ENCODE results near the gene HSPB3.
"Not testable (repeated sequence)": the region's sequence is repeated elsewhere in the genome, so short reads cannot be mapped to it uniquely, and the experiment has no call there.

Gene HSPB3

DNA sequence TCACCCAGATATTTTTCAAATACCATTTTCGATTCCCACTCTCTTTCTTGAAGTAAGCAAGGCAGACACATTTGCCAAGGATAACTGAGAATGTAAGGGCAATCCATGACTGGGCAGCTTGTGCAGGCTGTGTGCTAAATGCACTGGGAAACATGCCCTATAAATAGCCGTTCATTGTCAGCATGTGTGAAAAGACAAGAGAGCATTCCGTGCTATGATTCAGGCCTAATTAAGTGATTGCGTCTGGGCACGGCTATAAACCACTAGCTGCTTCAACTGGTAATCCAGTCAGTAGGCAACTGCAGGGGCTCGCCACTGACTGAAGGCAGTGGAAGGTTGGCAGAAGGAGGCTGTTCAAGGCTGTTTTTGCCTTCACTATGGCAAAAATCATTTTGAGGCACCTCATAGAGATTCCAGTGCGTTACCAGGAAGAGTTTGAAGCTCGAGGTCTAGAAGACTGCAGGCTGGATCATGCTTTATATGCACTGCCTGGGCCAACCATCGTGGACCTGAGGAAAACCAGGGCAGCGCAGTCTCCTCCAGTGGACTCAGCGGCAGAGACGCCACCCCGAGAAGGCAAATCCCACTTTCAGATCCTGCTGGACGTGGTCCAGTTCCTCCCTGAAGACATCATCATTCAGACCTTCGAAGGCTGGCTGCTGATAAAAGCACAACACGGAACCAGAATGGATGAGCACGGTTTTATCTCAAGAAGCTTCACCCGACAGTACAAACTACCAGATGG, at the start of gene HSPB3:
HSPB3 (plus strand) TSS at position 287 of the 745 bp plus-strand sequence; CDS start at position 378, 91 bp downstream.
- Histone ChIP-seq H3K9ac (ENCODE audit: low read length) (no peak within 1 kb of the TSS), H3K9me3 (ENCODE audit: control insufficient read depth, low read length) (no peaks in the 10 kb centered on the region), H3K4me1 (ENCODE audit: control insufficient read depth, insufficient read depth, low read length) (peaks cover 5% of the 10 kb centered on the region), H3K4me3 (ENCODE audit: low read length) (no peak within 1 kb of the TSS), H3K36me3 (ENCODE audit: control insufficient read depth, insufficient read depth, low read length) (no peaks in the 10 kb centered on the region), H3K27me3 (ENCODE audit: control insufficient read depth, insufficient read depth, low read length) (no peaks in the 10 kb centered on the region)

DNA sequence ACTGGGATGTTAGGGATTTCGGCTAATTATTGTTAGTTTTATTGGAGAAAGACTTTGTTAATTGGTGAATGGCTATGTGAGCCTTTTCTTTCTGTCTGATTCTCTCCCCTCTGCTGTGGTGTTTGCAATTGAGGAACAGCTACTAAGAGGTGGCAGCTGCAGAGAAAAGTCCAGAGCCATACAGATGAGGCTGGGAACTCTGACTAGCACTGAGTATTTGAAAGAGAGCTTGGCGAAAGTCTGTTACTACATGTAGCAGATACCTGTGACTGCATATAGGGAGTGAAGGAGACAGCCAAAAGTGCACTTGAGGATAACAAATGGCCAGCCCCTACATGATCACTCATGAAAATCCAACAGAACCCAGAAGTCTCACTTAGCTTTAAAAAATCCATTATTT, 44.3 kb upstream of the HSPB3 start:
- Histone ChIP-seq H3K9me3 (ENCODE audit: control insufficient read depth, low read length) (no peaks in the 10 kb centered on the region), H3K4me3 (ENCODE audit: low read length) (no peak overlapping the region), H3K9ac (ENCODE audit: low read length) (no peak overlapping the region)

DNA sequence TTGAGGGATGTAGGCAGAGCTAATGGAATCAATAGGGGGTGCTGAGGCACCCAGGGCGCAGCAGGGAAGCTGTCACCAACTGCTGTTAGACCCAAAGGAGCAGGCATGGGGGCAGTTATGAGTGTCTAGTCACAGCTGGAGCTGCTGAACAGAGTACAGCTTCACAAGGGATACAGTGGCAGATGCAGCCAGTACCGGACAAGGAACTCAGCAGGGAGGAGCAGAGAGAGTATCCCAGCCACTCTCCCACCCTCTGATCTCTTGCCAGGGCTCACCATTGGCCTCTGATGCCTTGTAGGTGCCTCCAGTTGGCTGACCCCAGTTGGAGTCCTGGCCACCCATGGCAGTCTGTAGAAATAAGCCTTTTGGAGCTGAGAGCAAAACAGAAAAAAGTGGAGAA, 42.6 kb upstream of the HSPB3 start:
- H3K4me1 ChIP-seq (ENCODE audit: control insufficient read depth, insufficient read depth, low read length) = no peaks in the 10 kb centered on the region
- no peaks in the 10 kb centered on the region for H3K27me3 ChIP-seq (ENCODE audit: control insufficient read depth, insufficient read depth, low read length)
- H3K4me3 ChIP-seq (ENCODE audit: low read length) = no peak overlapping the region
- no peak overlapping the region for H3K9ac ChIP-seq (ENCODE audit: low read length)
- H3K36me3 ChIP-seq (ENCODE audit: control insufficient read depth, insufficient read depth, low read length) = no peaks in the 10 kb centered on the region
- H3K9me3 ChIP-seq (ENCODE audit: control insufficient read depth, low read length) = no peaks in the 10 kb centered on the region

More for the DNA sequence above, 44.3 kb upstream of the HSPB3 start:
- Histone ChIP-seq H3K27me3 (ENCODE audit: control insufficient read depth, insufficient read depth, low read length) (no peaks in the 10 kb centered on the region), H3K36me3 (ENCODE audit: control insufficient read depth, insufficient read depth, low read length) (no peaks in the 10 kb centered on the region), H3K4me1 (ENCODE audit: control insufficient read depth, insufficient read depth, low read length) (no peaks in the 10 kb centered on the region)

- H3K9me3 ChIP-seq (ENCODE audit: control insufficient read depth, low read length) = no peaks in the 10 kb centered on the region
- no peaks in the 10 kb centered on the region for H3K4me1 ChIP-seq (ENCODE audit: control insufficient read depth, insufficient read depth, low read length)
- H3K9ac ChIP-seq (ENCODE audit: low read length) = no peak overlapping the region
- H3K27me3 ChIP-seq (ENCODE audit: control insufficient read depth, insufficient read depth, low read length) = no peaks in the 10 kb centered on the region
- H3K4me3 ChIP-seq (ENCODE audit: low read length) = no peak overlapping the region
- no peaks in the 10 kb centered on the region for H3K36me3 ChIP-seq (ENCODE audit: control insufficient read depth, insufficient read depth, low read length)
Observed at GRCh38 chr5:54415147-54415546, 40.4 kb upstream of the HSPB3 start.

DNA sequence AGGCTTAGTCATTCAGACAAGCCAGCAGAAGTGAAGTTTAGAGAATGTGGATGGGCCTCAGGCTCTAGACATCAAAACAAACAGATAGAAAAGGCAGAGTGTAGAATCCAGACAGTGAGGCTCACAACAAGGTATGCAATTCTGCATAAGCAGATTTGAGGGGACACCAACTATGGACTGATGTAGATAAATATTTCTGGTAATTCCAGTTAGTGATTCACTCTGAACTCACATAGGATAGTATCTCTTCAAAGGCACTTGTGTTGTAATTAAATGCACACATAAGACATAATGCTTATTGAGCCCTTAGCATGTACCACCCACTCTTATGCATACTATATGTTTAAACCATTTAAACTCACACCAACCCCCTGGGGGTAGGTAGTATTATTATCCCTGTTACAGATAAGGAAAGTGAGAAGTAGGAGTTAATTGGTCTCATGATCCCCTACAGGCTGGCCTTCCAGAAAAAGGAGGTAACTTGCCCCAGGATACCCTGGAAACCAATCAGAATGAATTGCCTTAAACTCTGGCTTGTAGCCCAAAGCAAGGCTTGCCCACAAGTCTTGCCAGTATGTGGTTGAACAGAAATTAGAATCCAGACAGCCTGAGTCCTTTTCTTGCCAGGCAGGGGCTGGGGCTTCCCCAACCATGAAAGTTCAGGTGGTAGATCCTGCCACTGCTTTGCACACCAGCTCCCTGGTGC, 39.5 kb upstream of the HSPB3 start:
- H3K4me3 ChIP-seq (ENCODE audit: low read length) = no peak overlapping the region
- no peaks in the 10 kb centered on the region for H3K36me3 ChIP-seq (ENCODE audit: control insufficient read depth, insufficient read depth, low read length)
- H3K9ac ChIP-seq (ENCODE audit: low read length) = no peak overlapping the region
- no peaks in the 10 kb centered on the region for H3K9me3 ChIP-seq (ENCODE audit: control insufficient read depth, low read length)
- H3K27me3 ChIP-seq (ENCODE audit: control insufficient read depth, insufficient read depth, low read length) = no peaks in the 10 kb centered on the region
- H3K4me1 ChIP-seq (ENCODE audit: control insufficient read depth, insufficient read depth, low read length) = no peaks in the 10 kb centered on the region

- H3K9ac ChIP-seq (ENCODE audit: low read length); H3K9me3 ChIP-seq (ENCODE audit: control insufficient read depth, low read length); H3K36me3 ChIP-seq (ENCODE audit: control insufficient read depth, insufficient read depth, low read length); H3K27me3 ChIP-seq (ENCODE audit: control insufficient read depth, insufficient read depth, low read length); H3K4me1 ChIP-seq (ENCODE audit: control insufficient read depth, insufficient read depth, low read length); H3K4me3 ChIP-seq (ENCODE audit: low read length): not testable (repeated sequence)
Observed at GRCh38 chr5:54419573-54420423, 35.7 kb upstream of the HSPB3 start.

GRCh38 chr5:54420511-54420910, 35.0 kb upstream of the HSPB3 start:
- H3K4me3 ChIP-seq (ENCODE audit: low read length); H3K27me3 ChIP-seq (ENCODE audit: control insufficient read depth, insufficient read depth, low read length); H3K4me1 ChIP-seq (ENCODE audit: control insufficient read depth, insufficient read depth, low read length); H3K9ac ChIP-seq (ENCODE audit: low read length); H3K36me3 ChIP-seq (ENCODE audit: control insufficient read depth, insufficient read depth, low read length); H3K9me3 ChIP-seq (ENCODE audit: control insufficient read depth, low read length): not testable (repeated sequence)

DNA sequence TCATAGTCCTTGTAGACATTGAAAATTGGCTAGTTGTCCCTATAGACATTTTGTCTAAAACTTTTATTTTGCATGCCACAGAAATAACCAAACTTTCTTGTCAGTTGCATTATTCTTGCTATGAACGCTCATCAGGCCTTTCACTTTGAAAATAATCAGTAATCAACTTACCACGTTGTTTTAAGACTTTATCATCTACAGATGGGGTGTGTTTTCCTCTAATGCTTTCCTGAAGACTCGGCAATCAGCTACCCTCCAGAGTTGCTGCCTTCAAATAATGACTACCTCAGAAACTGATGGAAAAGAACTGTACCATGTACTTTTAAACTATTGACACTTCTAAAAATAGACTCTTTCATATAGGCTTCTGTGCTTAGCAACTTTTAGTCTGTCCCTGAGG, 33.5 kb upstream of the HSPB3 start:
- Histone ChIP-seq H3K9ac (ENCODE audit: low read length) (no peak overlapping the region), H3K36me3 (ENCODE audit: control insufficient read depth, insufficient read depth, low read length) (no peaks in the 10 kb centered on the region), H3K9me3 (ENCODE audit: control insufficient read depth, low read length) (no peaks in the 10 kb centered on the region), H3K4me3 (ENCODE audit: low read length) (no peak overlapping the region), H3K4me1 (ENCODE audit: control insufficient read depth, insufficient read depth, low read length) (no peaks in the 10 kb centered on the region), H3K27me3 (ENCODE audit: control insufficient read depth, insufficient read depth, low read length) (peaks cover 6% of the 10 kb centered on the region)

DNA sequence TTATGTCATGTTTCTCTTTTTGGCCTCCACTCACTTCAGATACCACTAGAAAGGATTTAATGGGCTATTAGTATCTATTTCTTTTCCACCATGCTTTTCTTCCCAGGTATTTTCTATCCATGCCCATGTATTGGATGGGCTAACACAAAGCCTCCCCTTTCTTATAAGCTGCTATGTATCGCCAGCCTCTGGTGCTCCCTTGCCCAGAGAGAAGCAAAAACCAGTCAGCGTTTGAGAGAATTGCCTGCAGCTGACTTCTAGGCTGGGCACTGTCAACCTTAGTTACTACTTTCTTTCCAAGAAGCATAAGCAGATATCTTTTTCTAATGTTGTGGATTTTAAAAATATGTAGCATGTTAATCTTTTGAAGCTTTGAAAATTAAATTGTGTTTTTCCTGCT, 30.2 kb upstream of the HSPB3 start:
- no peaks in the 10 kb centered on the region for H3K4me1 ChIP-seq (ENCODE audit: control insufficient read depth, insufficient read depth, low read length)
- peaks cover 6% of the 10 kb centered on the region for H3K27me3 ChIP-seq (ENCODE audit: control insufficient read depth, insufficient read depth, low read length)
- H3K4me3 ChIP-seq (ENCODE audit: low read length) = no peak overlapping the region
- H3K36me3 ChIP-seq (ENCODE audit: control insufficient read depth, insufficient read depth, low read length) = no peaks in the 10 kb centered on the region
- H3K9ac ChIP-seq (ENCODE audit: low read length) = no peak overlapping the region
- no peaks in the 10 kb centered on the region for H3K9me3 ChIP-seq (ENCODE audit: control insufficient read depth, low read length)

- peaks cover 6% of the 10 kb centered on the region for H3K27me3 ChIP-seq (ENCODE audit: control insufficient read depth, insufficient read depth, low read length)
- no peaks in the 10 kb centered on the region for H3K9me3 ChIP-seq (ENCODE audit: control insufficient read depth, low read length)
- H3K4me3 ChIP-seq (ENCODE audit: low read length) = no peak overlapping the region
- no peak overlapping the region for H3K9ac ChIP-seq (ENCODE audit: low read length)
- no peaks in the 10 kb centered on the region for H3K4me1 ChIP-seq (ENCODE audit: control insufficient read depth, insufficient read depth, low read length)
- H3K36me3 ChIP-seq (ENCODE audit: control insufficient read depth, insufficient read depth, low read length) = no peaks in the 10 kb centered on the region
Observed at GRCh38 chr5:54426209-54426608, 29.3 kb upstream of the HSPB3 start.

- not testable (repeated sequence) for H3K27me3 ChIP-seq (ENCODE audit: control insufficient read depth, insufficient read depth, low read length); H3K36me3 ChIP-seq (ENCODE audit: control insufficient read depth, insufficient read depth, low read length); H3K9ac ChIP-seq (ENCODE audit: low read length); H3K4me1 ChIP-seq (ENCODE audit: control insufficient read depth, insufficient read depth, low read length); H3K9me3 ChIP-seq (ENCODE audit: control insufficient read depth, low read length); H3K4me3 ChIP-seq (ENCODE audit: low read length)
Observed at GRCh38 chr5:54434650-54435049, 20.8 kb upstream of the HSPB3 start.
